Ishikawa (cell line): ENCODE data around the gene EMC10.

Source experiments
- CEBPB ChIP-seq: IDR thresholded peaks from 2 replicates; pipeline ENCODE4 v1.6.1; 2012
- EGR1 ChIP-seq: IDR thresholded peaks from 2 replicates; pipeline ENCODE4 v1.6.1; 2012
- EP300 ChIP-seq: IDR thresholded peaks from 2 replicates; pipeline ENCODE4 v1.6.1; 2012; ENCODE audit warnings: borderline replicate concordance
- NFIC ChIP-seq: IDR thresholded peaks from 2 replicates; pipeline ENCODE4 v1.6.1; 2012
- REST ChIP-seq: IDR thresholded peaks from 2 replicates; pipeline ENCODE4 v1.6.1; 2012; ENCODE audit warnings: low read depth, mild to moderate bottlenecking
- YY1 ChIP-seq: IDR thresholded peaks from 2 replicates; pipeline ENCODE4 v1.6.1; 2012; ENCODE audit warnings: low read depth

GRCh38 chr19:50510700-50511068 is 34.4 kb downstream of the EMC10 start:
- TF ChIP-seq REST (no peak), EGR1 (no peak), EP300 (no peak), CEBPB (no peak), YY1 (no peak), NFIC (no peak)
